Measurements from ENCODE around the gene BRSK2. TPM values are rescaled to one million over a fixed set of nuclear protein-coding genes. Genes with fewer than 3 reads are reported as not detected.

Gene BRSK2
- total and polyA plus RNA-seq, 2 of the 4 experiments (the other 2 are of a cell fraction): 0.18 to 0.62 TPM

GRCh38 chr11:1390569-1391164 lies 933 bp downstream of the BRSK2 start:
- H3K56ac ChIP-seq (ENCODE audit: extremely low read depth, insufficient read depth, low read length): no peak overlapping the region
- no peak overlapping the region for H2BK15ac ChIP-seq (ENCODE audit: low read depth, low read length)
- H3K4me1 ChIP-seq (ENCODE audit: control insufficient read depth, insufficient read depth, low read length): no peaks in the 10 kb centered on the region; the same call in 1 of the 2 replicates
- H3K18ac ChIP-seq (ENCODE audit: low read depth, low read length): no peak overlapping the region
- no peak overlapping the region for H2BK120ac ChIP-seq (ENCODE audit: low read depth, low read length)
- WGBS, 2 experiments (ENCODE audit: extremely low coverage in 2 of 2, insufficient read length in 1 of 2): 6% methylated on average over 30 of the region's 73 CpGs; no CpG with 5 or more reads in 1 of the 2 experiments
- H3K23ac ChIP-seq (ENCODE audit: low read depth, low read length): no peak overlapping the region
- intact Hi-C loops (cut with micrococcal nuclease) (no loop called here), in situ Hi-C loops (cut with MboI; ENCODE audit: low sequenced_read_pairs) (no loop called here), dilution Hi-C loops (cut with HindIII; ENCODE audit: low sequenced_read_pairs, unreplicated experiment) (no loop called here)
- no peak overlapping the region for H2AFZ ChIP-seq (replicated peaks; ENCODE audit: low read length, poor library complexity)
- H3K14ac ChIP-seq (replicated peaks; ENCODE audit: low read depth, low read length): no peak overlapping the region
- no peak overlapping the region for H4K5ac ChIP-seq (ENCODE audit: low read depth, low read length)
- H4K91ac ChIP-seq (ENCODE audit: insufficient read depth, low read depth, low read length): no peak overlapping the region
- no TSS peak for BruUV-seq (replicated peaks)
- peak; percentile 5 for DNase-seq
- ATAC-seq (ENCODE audit: low read depth): no peak
- no peaks in the 10 kb centered on the region; the same call in 1 of the 2 replicates for H4K20me1 ChIP-seq (ENCODE audit: insufficient read depth, low read length)
- H3K9ac ChIP-seq (ENCODE audit: low read depth, low read length): no peak overlapping the region
- H2BK20ac ChIP-seq (ENCODE audit: low read depth, low read length): no peak overlapping the region
- peaks cover 22% of the 10 kb centered on the region for H3K27me3 ChIP-seq (ENCODE audit: control insufficient read depth, insufficient read depth, low read length)
- H2BK5ac ChIP-seq (ENCODE audit: low read depth, low read length, poor library complexity, severe bottlenecking): no peak overlapping the region
- H3K4me2 ChIP-seq (ENCODE audit: low read depth, low read length): no peak overlapping the region; the same call in 1 of the 2 replicates
- H3K79me1 ChIP-seq (ENCODE audit: low read depth in 1 of 2, low read length in 2 of 2): no peaks in the 10 kb centered on the region
- TF ChIP-seq MAZ (IDR thresholded peaks at IDR 0.05; ENCODE audit: borderline replicate concordance, low read depth, low read length) (peak; percentile 16; the same call in 1 of the 2 replicates), RFX5 (IDR thresholded peaks at IDR 0.05; ENCODE audit: low read depth, low read length) (no peak), RAD21 (IDR thresholded peaks at IDR 0.05; ENCODE audit: low read length) (no peak), RCOR1 (IDR thresholded peaks at IDR 0.05; ENCODE audit: insufficient replicate concordance, low read length) (no peak)
- no peaks in the 10 kb centered on the region for H3K36me3 ChIP-seq (ENCODE audit: control insufficient read depth, insufficient read depth, low read length)
- H3K9me1 ChIP-seq (ENCODE audit: insufficient read depth, low read length): no peaks in the 10 kb centered on the region
- H3K4ac ChIP-seq (ENCODE audit: low read depth, low read length): no peak overlapping the region
- no peak overlapping the region for H4K8ac ChIP-seq (ENCODE audit: low read depth in 2 of 2, low read length in 2 of 2)
- POLR2A ChIA-PET (ENCODE audit: unreplicated experiment): no interaction called here
- no peaks in the 10 kb centered on the region for H3K9me3 ChIP-seq (ENCODE audit: control insufficient read depth, insufficient read depth, low read length)
- H3K27ac ChIP-seq (ENCODE audit: insufficient read depth, low read length): no peak overlapping the region
- peak overlapping the region; percentile 1 for H2AK9ac ChIP-seq (replicated peaks; ENCODE audit: low read depth, low read length, poor library complexity)
- CTCF ChIA-PET: no interaction called here
- H3K4me3 ChIP-seq (ENCODE audit: insufficient read depth, low read depth, low read length): no peak overlapping the region; the same call in 1 of the 2 replicates
- no peak overlapping the region for H2AK5ac ChIP-seq (ENCODE audit: low read depth, low read length)

All from IMR-90 (cell line).